Mucosa of stomach (tissue), 1 donor: ENCODE data around the gene EEF1G.
"Not testable (repeated sequence)": the region's sequence is repeated elsewhere in the genome, so short reads cannot be mapped to it uniquely, and the experiment has no call there.

Experiments
- H3K27me3 ChIP-seq: one replicate; pipeline ENCODE4 v1.7.0; 2013; ENCODE audit warnings: mild to moderate bottlenecking, low read length; ENCODE audit not compliant: control insufficient read depth, insufficient read depth
- H3K36me3 ChIP-seq: one replicate; pipeline ENCODE4 v1.7.0; 2013; ENCODE audit warnings: low read length; ENCODE audit not compliant: control insufficient read depth, insufficient read depth
- H3K4me1 ChIP-seq: one replicate; pipeline ENCODE4 v1.7.0; 2013; ENCODE audit warnings: mild to moderate bottlenecking, low read length; ENCODE audit not compliant: control insufficient read depth, insufficient read depth
- H3K4me3 ChIP-seq: one replicate; pipeline ENCODE4 v1.7.0; 2013; ENCODE audit warnings: low read length
- H3K9ac ChIP-seq: one replicate; pipeline ENCODE4 v1.7.0; 2013; ENCODE audit warnings: mild to moderate bottlenecking, low read length, moderate library complexity
- H3K9me3 ChIP-seq: one replicate; pipeline ENCODE4 v1.7.0; 2013; ENCODE audit warnings: mild to moderate bottlenecking, low read length, moderate library complexity; ENCODE audit not compliant: control insufficient read depth
- donor health status: Pancreatic carcinoma.

The EEF1G gene

GRCh38 chr11:62555464-62556107 is 18.1 kb downstream of the EEF1G start:
- peaks cover 75% of the 10 kb centered on the region for H3K4me1 ChIP-seq
- no peaks in the 10 kb centered on the region for H3K36me3 ChIP-seq
- H3K4me3 ChIP-seq: peak overlapping the region; percentile 22
- H3K9ac ChIP-seq: peak overlapping the region; percentile 59
- no peaks in the 10 kb centered on the region for H3K27me3 ChIP-seq
- H3K9me3 ChIP-seq: no peaks in the 10 kb centered on the region

DNA sequence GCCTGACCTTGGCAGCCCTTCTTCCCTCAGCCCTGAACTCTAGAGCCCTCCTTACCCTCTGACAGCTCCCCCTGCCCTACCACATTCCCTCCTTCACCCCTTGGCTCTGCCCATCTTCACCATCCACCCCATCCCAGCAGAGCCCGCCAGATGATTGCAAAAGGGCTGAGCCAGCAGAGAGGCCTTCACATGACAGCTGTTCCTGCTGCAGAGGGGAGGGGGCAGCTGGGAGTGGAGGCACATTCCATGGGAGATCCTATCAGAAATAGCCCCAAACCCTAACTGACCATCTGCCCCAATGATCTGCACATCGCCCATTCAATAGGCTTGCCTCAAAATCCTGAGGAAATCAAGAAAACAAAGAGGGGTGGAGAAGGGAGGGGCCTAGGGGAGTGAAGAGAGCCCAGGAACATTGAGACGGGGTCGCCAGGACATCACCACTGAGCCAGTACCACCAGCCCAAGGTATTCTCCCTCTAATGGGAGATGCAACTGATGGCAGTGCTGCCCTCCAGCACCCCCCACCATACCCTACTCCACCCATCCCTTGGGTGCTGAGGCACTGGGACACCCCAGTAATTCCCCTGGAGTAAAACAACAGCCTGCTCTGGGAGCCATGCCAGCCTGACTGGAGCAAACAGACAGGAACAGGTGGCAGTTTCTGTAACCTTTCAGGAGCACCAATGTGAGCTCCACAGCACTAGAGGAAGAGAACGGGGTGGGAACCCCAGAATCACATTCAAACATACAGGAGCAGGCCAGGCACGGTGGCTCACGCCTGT is 19.1 kb downstream of the EEF1G start:
- H3K9ac ChIP-seq: peak overlapping the region; percentile 59
- H3K4me1 ChIP-seq: peaks cover 77% of the 10 kb centered on the region
- H3K4me3 ChIP-seq: no peak overlapping the region
- H3K36me3 ChIP-seq: no peaks in the 10 kb centered on the region
- no peaks in the 10 kb centered on the region for H3K9me3 ChIP-seq
- no peaks in the 10 kb centered on the region for H3K27me3 ChIP-seq

DNA sequence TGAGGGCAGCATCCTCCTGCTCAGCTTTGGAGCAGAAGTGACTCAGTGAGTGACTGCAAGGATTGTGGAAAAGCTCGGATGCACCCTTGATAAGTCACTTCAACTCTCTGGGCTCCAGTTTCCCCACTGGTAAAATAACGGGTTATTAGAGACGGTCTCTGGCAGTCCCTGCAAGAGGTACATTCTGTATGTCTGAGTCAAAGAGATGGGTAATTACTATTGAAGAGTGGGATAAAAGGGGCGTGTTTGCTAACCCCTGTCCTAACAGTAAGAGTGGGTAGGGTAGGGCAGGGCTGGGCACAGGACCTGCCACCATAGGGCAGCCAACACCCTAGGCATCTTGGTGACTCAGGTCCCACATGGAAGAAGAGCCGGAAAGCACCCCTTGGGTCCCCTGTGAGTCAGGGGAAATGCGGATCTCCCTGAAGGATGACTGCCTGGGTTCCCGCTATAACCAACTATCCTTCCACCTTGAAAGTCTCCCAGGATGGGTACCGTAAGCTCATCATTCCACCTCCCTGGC is 19.8 kb downstream of the EEF1G start:
- no peaks in the 10 kb centered on the region for H3K9me3 ChIP-seq
- no peaks in the 10 kb centered on the region for H3K27me3 ChIP-seq
- H3K4me3 ChIP-seq: no peak overlapping the region
- peaks cover 83% of the 10 kb centered on the region for H3K4me1 ChIP-seq
- peak overlapping the region; percentile 81 for H3K9ac ChIP-seq
- no peaks in the 10 kb centered on the region for H3K36me3 ChIP-seq

- Histone ChIP-seq H3K36me3 (no peaks in the 10 kb centered on the region), H3K4me1 (peaks cover 90% of the 10 kb centered on the region), H3K4me3 (peak overlapping the region; percentile 33), H3K9ac (peak overlapping the region; percentile 81), H3K9me3 (no peaks in the 10 kb centered on the region), H3K27me3 (no peaks in the 10 kb centered on the region)
Measured at GRCh38 chr11:62553080-62553838, 20.4 kb downstream of the EEF1G start.

- H3K9me3 ChIP-seq: no peaks in the 10 kb centered on the region
- peaks cover 97% of the 10 kb centered on the region for H3K4me1 ChIP-seq
- peak overlapping the region; percentile 81 for H3K9ac ChIP-seq
- no peaks in the 10 kb centered on the region for H3K27me3 ChIP-seq
- no peaks in the 10 kb centered on the region for H3K36me3 ChIP-seq
- H3K4me3 ChIP-seq: peak overlapping the region; percentile 33
Measured at GRCh38 chr11:62552485-62553079, 21.1 kb downstream of the EEF1G start.

DNA sequence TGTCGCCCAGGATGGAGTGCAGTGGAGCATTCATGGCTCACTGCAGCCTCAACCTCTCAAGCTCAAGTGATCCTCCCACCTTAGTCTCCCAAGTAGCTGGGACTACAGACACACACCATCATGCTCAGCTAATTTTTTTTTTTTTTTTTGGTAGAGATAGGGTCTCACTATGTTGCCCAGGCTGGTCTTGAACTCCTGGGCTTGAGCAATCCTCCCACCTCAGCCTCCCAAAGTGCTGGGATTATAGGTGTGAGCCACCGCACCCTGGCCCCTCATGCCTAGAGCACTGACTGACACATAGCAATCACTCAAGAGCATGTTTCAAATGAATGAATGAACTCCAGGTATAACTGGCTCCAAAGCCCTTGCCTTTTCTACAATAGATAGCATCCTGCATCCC is 23.2 kb downstream of the EEF1G start:
- not testable (repeated sequence) for H3K9me3 ChIP-seq, H3K9ac ChIP-seq, H3K36me3 ChIP-seq, H3K27me3 ChIP-seq, H3K4me3 ChIP-seq
- H3K4me1 ChIP-seq: peaks cover 83% of the 10 kb centered on the region

DNA sequence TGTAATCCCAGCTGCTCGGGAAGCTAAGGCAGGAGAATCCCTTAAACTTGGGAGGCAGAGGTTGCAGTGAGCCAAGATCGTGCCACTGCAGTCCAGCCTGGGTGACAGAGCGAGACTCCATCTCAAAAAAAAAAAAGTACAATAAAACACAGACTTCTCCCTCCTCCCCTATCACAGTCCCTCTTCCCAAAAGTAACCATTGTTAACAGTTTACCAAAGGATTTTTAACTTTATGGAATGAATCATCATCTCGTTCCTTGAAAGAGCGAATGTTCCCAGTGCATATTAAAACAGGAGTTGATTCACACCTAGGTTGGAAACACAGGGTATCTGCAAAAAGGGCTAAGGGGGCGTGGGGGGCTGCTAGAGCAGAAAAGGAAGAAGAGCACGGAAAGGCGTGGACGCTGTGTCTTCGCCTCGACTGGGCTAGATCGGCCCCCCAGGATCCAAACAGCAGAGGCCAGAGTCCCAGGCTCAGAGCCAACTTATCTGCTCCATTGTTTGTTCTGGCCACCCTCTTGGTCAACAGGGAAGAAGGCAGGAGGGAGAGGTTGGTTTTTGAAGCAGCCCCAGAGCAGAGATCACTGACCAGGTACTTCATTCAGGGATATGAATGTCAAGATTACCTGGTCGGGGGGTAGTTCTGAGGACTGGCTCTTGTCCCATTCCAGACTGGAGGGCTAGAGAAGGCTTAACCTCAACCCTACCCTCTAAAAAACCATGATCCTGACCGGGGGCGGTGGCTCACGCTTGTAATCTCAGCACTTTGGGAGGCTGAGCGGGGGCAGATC is 25.0 kb downstream of the EEF1G start:
- no peaks in the 10 kb centered on the region for H3K9me3 ChIP-seq
- no peaks in the 10 kb centered on the region for H3K36me3 ChIP-seq
- peak overlapping the region; percentile 5 for H3K4me3 ChIP-seq
- peak overlapping the region; percentile 98 for H3K9ac ChIP-seq
- no peaks in the 10 kb centered on the region for H3K27me3 ChIP-seq
- peaks cover 70% of the 10 kb centered on the region for H3K4me1 ChIP-seq

DNA sequence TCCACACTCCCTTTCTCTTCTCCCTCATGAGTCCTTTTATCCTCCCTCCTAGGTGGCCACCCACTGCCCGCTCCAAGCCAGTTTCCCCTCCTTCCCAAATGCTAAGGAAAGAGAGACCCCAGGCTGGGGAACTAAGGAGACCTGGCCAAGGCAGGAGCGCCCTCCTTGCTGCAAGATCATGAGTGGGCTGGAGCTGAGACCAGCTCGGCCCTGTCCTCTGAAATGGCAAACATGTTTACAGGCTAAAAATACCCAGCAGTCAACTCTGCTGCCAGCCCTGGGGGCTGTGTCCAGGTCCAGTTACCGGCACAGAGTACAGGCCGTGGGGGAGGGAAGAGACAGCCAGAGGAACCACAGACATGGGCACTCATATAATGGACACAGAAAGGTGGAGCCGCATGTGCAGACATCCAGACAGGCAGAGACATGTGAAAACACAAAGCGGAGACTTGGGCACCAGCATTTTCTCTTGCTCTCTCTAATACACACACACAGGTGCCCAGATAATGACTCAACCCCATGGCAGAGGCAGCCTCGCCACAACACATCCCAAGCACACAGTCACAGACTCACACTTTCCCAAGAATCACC is 25.9 kb downstream of the EEF1G start:
- H3K27me3 ChIP-seq: no peaks in the 10 kb centered on the region
- no peaks in the 10 kb centered on the region for H3K9me3 ChIP-seq
- peaks cover 71% of the 10 kb centered on the region for H3K4me1 ChIP-seq
- no peaks in the 10 kb centered on the region for H3K36me3 ChIP-seq
- peak overlapping the region; percentile 98 for H3K9ac ChIP-seq
- H3K4me3 ChIP-seq: peak overlapping the region; percentile 66

DNA sequence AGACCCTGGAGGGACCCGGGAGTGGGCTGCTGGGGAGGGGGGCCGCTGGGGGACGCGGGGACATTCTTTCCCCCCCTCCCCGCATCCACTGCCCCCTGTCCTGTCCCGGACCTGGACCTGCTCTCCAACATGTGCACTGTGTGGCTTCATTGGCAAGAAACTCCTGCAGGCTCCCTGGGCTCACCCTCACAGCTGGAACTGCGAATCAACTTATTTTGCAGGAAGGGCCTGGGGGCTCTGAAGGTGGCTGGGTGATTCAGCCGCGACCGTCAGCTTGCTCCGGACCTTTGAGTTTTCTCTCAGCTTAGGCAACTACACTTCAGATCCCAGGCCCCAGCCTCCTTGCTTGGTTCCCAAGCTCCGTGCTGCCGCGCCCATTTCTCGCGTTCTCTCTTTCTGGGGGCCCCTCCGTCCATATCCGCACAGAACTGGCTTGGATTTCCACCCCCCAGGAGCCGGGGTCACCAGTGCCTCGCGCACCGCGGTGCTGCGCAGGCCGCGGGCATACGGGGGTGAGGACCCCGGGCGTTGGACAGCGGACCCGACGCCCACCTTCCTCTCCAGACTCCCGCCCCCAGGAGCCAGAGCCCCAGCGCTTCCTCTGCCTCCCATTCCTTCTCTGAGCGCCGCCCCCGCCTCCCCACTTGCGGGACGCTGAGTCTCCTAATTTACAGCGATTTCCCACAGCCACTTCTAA is 26.6 kb downstream of the EEF1G start:
- peaks cover 71% of the 10 kb centered on the region for H3K4me1 ChIP-seq
- peak overlapping the region; percentile 66 for H3K4me3 ChIP-seq
- no peaks in the 10 kb centered on the region for H3K9me3 ChIP-seq
- no peaks in the 10 kb centered on the region for H3K27me3 ChIP-seq
- no peaks in the 10 kb centered on the region for H3K36me3 ChIP-seq
- H3K9ac ChIP-seq: peak overlapping the region; percentile 98

- H3K4me3 ChIP-seq: peak within 1 kb of the TSS; percentile 95
- no peaks in the 10 kb centered on the region for H3K36me3 ChIP-seq
- H3K27me3 ChIP-seq: no peaks in the 10 kb centered on the region
- H3K9me3 ChIP-seq: no peaks in the 10 kb centered on the region
- peaks cover 71% of the 10 kb centered on the region for H3K4me1 ChIP-seq
- peak within 1 kb of the TSS; percentile 98 for H3K9ac ChIP-seq
Measured at GRCh38 chr11:62546244-62546928, 27.3 kb downstream of the EEF1G start, which contains the start of gene AHNAK. Gene AHNAK (minus strand): TSS chr11:62546806. CDS start chr11:62536098, 10,708 bp downstream.
